Neuronal stem cell (in vitro differentiated cells): ENCODE results near the gene AGAP1.

ENCODE experiments used
- DNase-seq: peaks from one replicate; pipeline ENCODE4 v3.0.0-alpha.2; 2013; ENCODE audit warnings: low spot score
- H2AFZ ChIP-seq: one replicate; pipeline ENCODE4 v1.6.1; 2013; ENCODE audit warnings: mild to moderate bottlenecking, low read length, inconsistent platforms
- H2AK5ac ChIP-seq: 2 replicates; pipeline ENCODE4 v1.6.1; 2013; ENCODE audit warnings: low read depth, mild to moderate bottlenecking, inconsistent platforms, low read length, moderate library complexity, mixed read lengths
- H2BK120ac ChIP-seq: 2 replicates; pipeline ENCODE4 v1.6.1; 2013; ENCODE audit warnings: low read depth, mild to moderate bottlenecking, inconsistent platforms, low read length, moderate library complexity, mixed read lengths
- H2BK12ac ChIP-seq: one replicate; pipeline ENCODE4 v1.6.1; 2013; ENCODE audit warnings: low read length, inconsistent platforms
- H2BK15ac ChIP-seq: 2 replicates; pipeline ENCODE4 v1.6.1; 2013; ENCODE audit warnings: mild to moderate bottlenecking, low read length, inconsistent platforms, mixed read lengths
- H2BK5ac ChIP-seq: one replicate; pipeline ENCODE4 v1.6.1; 2013; ENCODE audit warnings: inconsistent platforms, mild to moderate bottlenecking, low read length, moderate library complexity
- H3K14ac ChIP-seq: one replicate; pipeline ENCODE4 v1.6.1; 2013; ENCODE audit warnings: low read length, inconsistent platforms
- H3K18ac ChIP-seq: 2 replicates; pipeline ENCODE4 v1.6.1; 2013; ENCODE audit warnings: low read length, inconsistent platforms
- H3K23ac ChIP-seq: 2 replicates; pipeline ENCODE4 v1.6.1; 2013; ENCODE audit warnings: low read depth, mild to moderate bottlenecking, mixed read lengths, low read length, inconsistent platforms; ENCODE audit not compliant: poor library complexity
- H3K27ac ChIP-seq: replicated peaks from 3 replicates; pipeline ENCODE4 v1.5.1; 2013; ENCODE audit warnings: low read length, inconsistent platforms
- H3K27me3 ChIP-seq, 3 experiments: 2 replicates each; pipeline ENCODE4 v1.6.1; 2013; ENCODE audit warnings: low read length in 3 of 3, mild to moderate bottlenecking in 2 of 3, inconsistent platforms in 1 of 3, low read depth in 1 of 3, mixed read lengths in 1 of 3, moderate library complexity in 1 of 3; ENCODE audit not compliant: control insufficient read depth in 3 of 3, insufficient read depth in 3 of 3
- H3K36me3 ChIP-seq, 2 donors: replicated peaks in 1 of 2; 2 replicates each; pipeline ENCODE4 v1.6.1; 2013; ENCODE audit warnings: low read length in 2 of 2; ENCODE audit not compliant: control insufficient read depth in 2 of 2, insufficient read depth in 2 of 2
- H3K4ac ChIP-seq: 2 replicates; pipeline ENCODE4 v1.6.1; 2013; ENCODE audit warnings: inconsistent platforms, mild to moderate bottlenecking, low read length, moderate library complexity
- H3K4me1 ChIP-seq, 2 donors: 1 replicate in 1 of 2; 2 replicates in 1 of 2; pipeline ENCODE4 v1.6.1; 2013; ENCODE audit warnings: low read length in 2 of 2, low read depth in 1 of 2; ENCODE audit not compliant: control insufficient read depth in 2 of 2, insufficient read depth in 1 of 2
- H3K4me2 ChIP-seq: one replicate; pipeline ENCODE4 v1.6.1; 2013; ENCODE audit warnings: mild to moderate bottlenecking, low read length, inconsistent platforms; ENCODE audit not compliant: insufficient read depth, poor library complexity, severe bottlenecking
- H3K4me3 ChIP-seq, 2 donors: 2 replicates each; pipeline ENCODE4 v1.5.1; 2013; ENCODE audit warnings: low read length in 2 of 2, mild to moderate bottlenecking in 2 of 2, inconsistent platforms in 1 of 2, moderate library complexity in 1 of 2
- H3K79me1 ChIP-seq: one replicate; pipeline ENCODE4 v1.6.1; 2013; ENCODE audit warnings: low read depth, mild to moderate bottlenecking, inconsistent platforms, low read length, moderate library complexity
- H3K9ac ChIP-seq: one replicate; pipeline ENCODE4 v1.6.1; 2013; ENCODE audit warnings: mild to moderate bottlenecking, low read depth, low read length, inconsistent platforms; ENCODE audit not compliant: poor library complexity
- H3K9me3 ChIP-seq, 2 donors: replicated peaks in 1 of 2; 2 replicates each; pipeline versions ENCODE3 to v1.6.1; 2013; ENCODE audit warnings: low read length in 2 of 2, mild to moderate bottlenecking in 2 of 2, inconsistent platforms in 1 of 2, low read depth in 1 of 2, mixed read lengths in 1 of 2, moderate library complexity in 1 of 2; ENCODE audit not compliant: control insufficient read depth in 2 of 2, insufficient read depth in 1 of 2
- H4K8ac ChIP-seq: one replicate; pipeline ENCODE4 v1.6.1; 2013; ENCODE audit warnings: low read depth, mild to moderate bottlenecking, inconsistent platforms, low read length, moderate library complexity
- H4K91ac ChIP-seq: one replicate; pipeline ENCODE4 v1.6.1; 2013; ENCODE audit warnings: low read length, low read depth, mild to moderate bottlenecking, inconsistent platforms; ENCODE audit not compliant: poor library complexity
- WGBS, 2 donors: extraction: QIAGEN DNeasy Blood & Tissue Kit; methylation state at CpG; one replicate each; pipeline ENCODE4 v1.1.7; 2013; ENCODE audit warnings: missing lambda C conversion rate in 2 of 2, mixed read lengths in 1 of 2; ENCODE audit not compliant: insufficient read length in 2 of 2, insufficient replicate concordance in 1 of 2; ENCODE audit errors: extremely low coverage in 2 of 2; 5-methylcytosine and 5-hydroxymethylcytosine counted together

Gene AGAP1

DNA sequence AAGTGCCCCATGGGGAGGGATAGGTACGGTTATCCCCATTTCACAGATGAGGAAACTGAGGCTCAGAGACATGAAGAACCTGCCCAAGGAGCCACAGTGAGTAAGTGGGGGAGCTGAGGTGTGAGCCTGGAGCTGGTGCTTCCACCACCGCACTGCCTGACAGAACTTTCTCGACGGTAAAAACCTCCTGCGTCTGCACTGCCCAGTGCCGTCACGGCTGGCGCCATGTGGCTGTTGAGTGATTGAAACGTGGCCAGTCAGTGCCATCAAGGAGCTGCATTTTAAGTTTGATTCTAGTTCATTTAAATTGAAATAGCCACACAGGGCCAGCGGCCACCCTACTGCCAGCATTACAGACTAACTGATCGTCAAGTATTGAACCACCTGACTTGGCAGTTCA lies 217.1 kb downstream of the AGAP1 start:
- H3K27ac ChIP-seq: no peak overlapping the region
- no peak overlapping the region for H3K4ac ChIP-seq
- H2BK15ac ChIP-seq: no peak overlapping the region
- H3K18ac ChIP-seq: no peak overlapping the region
- no peak for DNase-seq
- peaks cover 3 to 45% of the 10 kb centered on the region in 2 donors for H3K36me3 ChIP-seq
- no peak overlapping the region for H3K4me2 ChIP-seq
- no peak overlapping the region for H3K4me3 ChIP-seq
- no peak overlapping the region for H2BK5ac ChIP-seq
- H4K91ac ChIP-seq: no peak overlapping the region
- H3K9ac ChIP-seq: no peak overlapping the region
- H2AFZ ChIP-seq: no peak overlapping the region
- H3K14ac ChIP-seq: no peak overlapping the region
- WGBS, 2 donors: no CpG with 5 or more reads among the region's 11 CpGs
- no peak overlapping the region for H3K23ac ChIP-seq
- H3K79me1 ChIP-seq: peaks cover 6% of the 10 kb centered on the region
- no peak overlapping the region for H4K8ac ChIP-seq
- no peaks in the 10 kb centered on the region for H3K9me3 ChIP-seq
- H3K4me1 ChIP-seq: peaks cover 14 to 17% of the 10 kb centered on the region in 2 donors
- H2BK12ac ChIP-seq: no peak overlapping the region
- no peak overlapping the region for H2AK5ac ChIP-seq
- no peak overlapping the region for H2BK120ac ChIP-seq
- H3K27me3 ChIP-seq: no peaks in the 10 kb centered on the region

DNA sequence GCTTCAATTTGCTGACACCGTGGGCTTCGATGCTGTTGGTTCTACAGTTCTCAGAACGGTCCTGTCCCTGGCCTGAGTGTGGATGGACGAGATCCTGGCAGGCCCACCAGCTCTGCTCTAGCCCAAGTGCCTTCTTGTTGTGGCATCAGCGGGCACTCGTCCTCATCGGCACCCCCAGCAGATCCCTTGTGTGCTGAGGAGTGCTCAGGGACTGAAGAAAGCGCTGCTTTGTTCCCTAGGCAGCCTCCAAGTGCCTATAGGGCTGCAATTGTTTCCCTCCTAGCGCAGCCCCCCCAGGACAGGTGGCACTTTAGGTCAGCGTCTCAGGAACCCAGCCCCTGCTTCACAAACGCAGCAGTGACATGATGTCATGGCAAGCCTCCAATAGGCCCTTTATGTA lies 217.7 kb downstream of the AGAP1 start:
- no peak overlapping the region for H3K27ac ChIP-seq
- H3K23ac ChIP-seq: no peak overlapping the region
- H3K36me3 ChIP-seq: peaks cover 3 to 45% of the 10 kb centered on the region in 2 donors
- peaks cover 14 to 15% of the 10 kb centered on the region in 2 donors for H3K4me1 ChIP-seq
- H4K91ac ChIP-seq: no peak overlapping the region
- peak overlapping the region; percentile 88 for H3K18ac ChIP-seq
- H2BK5ac ChIP-seq: no peak overlapping the region
- H3K27me3 ChIP-seq: no peaks in the 10 kb centered on the region
- no peak overlapping the region for H3K4ac ChIP-seq
- no peak overlapping the region for H2BK15ac ChIP-seq
- H4K8ac ChIP-seq: no peak overlapping the region
- H2AFZ ChIP-seq: no peak overlapping the region
- no peak for DNase-seq
- H3K79me1 ChIP-seq: peaks cover 6% of the 10 kb centered on the region
- H3K9me3 ChIP-seq: no peaks in the 10 kb centered on the region
- no peak overlapping the region for H2BK12ac ChIP-seq
- no peak overlapping the region for H2BK120ac ChIP-seq
- no peak overlapping the region for H3K4me3 ChIP-seq
- no peak overlapping the region for H3K4me2 ChIP-seq
- WGBS, 2 donors: no CpG with 5 or more reads among the region's 11 CpGs
- H3K14ac ChIP-seq: no peak overlapping the region
- H2AK5ac ChIP-seq: peak overlapping the region; percentile 9
- no peak overlapping the region for H3K9ac ChIP-seq

DNA sequence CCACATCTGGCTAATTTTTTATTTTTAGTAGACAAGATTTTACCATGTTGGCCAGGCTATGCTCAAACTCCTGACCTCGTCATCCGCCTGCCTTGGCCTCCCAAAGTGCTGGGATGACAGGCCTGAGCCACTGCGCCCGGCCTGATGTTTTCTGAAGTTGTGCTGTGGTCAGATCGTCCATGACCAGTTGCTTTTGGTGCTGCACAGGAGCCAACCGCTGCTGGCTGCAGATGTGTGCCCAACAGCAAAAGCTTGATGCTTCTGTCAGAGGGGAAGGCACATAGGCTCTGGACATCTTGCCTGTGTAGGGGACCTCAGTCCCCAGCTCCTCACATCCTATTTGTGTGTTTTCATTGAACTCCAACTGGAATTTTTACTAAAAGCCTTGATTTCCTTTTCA lies 218.3 kb downstream of the AGAP1 start:
- no peak overlapping the region for H3K27ac ChIP-seq
- H3K14ac ChIP-seq: peak overlapping the region; percentile 94
- no CpG with 5 or more reads among the region's 6 CpGs for WGBS, 2 donors
- no peak overlapping the region for H2AFZ ChIP-seq
- no peak overlapping the region for H3K4me3 ChIP-seq
- H4K8ac ChIP-seq: no peak overlapping the region
- H2BK15ac ChIP-seq: no peak overlapping the region
- H3K4me1 ChIP-seq: peaks cover 14% of the 10 kb centered on the region in 2 donors
- no peaks in the 10 kb centered on the region for H3K9me3 ChIP-seq
- no peak overlapping the region for H2BK120ac ChIP-seq
- peaks cover 6% of the 10 kb centered on the region for H3K79me1 ChIP-seq
- no peaks in the 10 kb centered on the region for H3K27me3 ChIP-seq
- peaks cover 3 to 52% of the 10 kb centered on the region in 2 donors for H3K36me3 ChIP-seq
- no peak for DNase-seq
- H3K9ac ChIP-seq: no peak overlapping the region
- H3K23ac ChIP-seq: no peak overlapping the region
- H3K4me2 ChIP-seq: no peak overlapping the region
- H2BK5ac ChIP-seq: no peak overlapping the region
- no peak overlapping the region for H4K91ac ChIP-seq
- no peak overlapping the region for H2AK5ac ChIP-seq
- no peak overlapping the region for H2BK12ac ChIP-seq
- H3K4ac ChIP-seq: no peak overlapping the region
- peak overlapping the region; percentile 41 for H3K18ac ChIP-seq

DNA sequence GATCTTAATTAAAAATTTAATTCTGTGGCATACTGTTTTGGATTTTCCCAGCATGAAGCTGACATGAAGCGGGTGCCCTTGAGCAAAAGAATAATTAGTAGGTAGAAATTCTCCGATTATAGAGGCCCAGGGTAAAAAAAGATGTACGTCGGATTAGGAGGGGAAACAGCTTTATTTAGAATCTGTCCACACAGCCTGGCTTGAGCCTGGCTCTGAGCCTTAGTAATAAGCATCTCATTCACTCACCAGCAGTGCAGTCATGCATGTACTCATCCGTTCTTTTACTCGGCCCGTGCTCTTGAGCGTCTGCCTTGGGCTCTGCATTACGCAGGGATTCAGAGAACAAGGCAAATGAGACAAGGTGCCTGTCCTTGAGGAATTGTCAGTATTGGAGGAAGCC lies 219.3 kb downstream of the AGAP1 start:
- no peak overlapping the region for H3K18ac ChIP-seq
- H4K8ac ChIP-seq: no peak overlapping the region
- no peak overlapping the region for H2BK12ac ChIP-seq
- no peak overlapping the region for H2BK15ac ChIP-seq
- H3K27ac ChIP-seq: no peak overlapping the region
- H3K4me2 ChIP-seq: no peak overlapping the region
- no peak overlapping the region for H3K4ac ChIP-seq
- peaks cover 2% of the 10 kb centered on the region for H3K79me1 ChIP-seq
- no peak for DNase-seq
- H2AFZ ChIP-seq: no peak overlapping the region
- H3K4me3 ChIP-seq: no peak overlapping the region
- H3K4me1 ChIP-seq: peaks cover 14% of the 10 kb centered on the region in 2 donors
- H2AK5ac ChIP-seq: no peak overlapping the region
- no peak overlapping the region for H3K23ac ChIP-seq
- H3K27me3 ChIP-seq: no peaks in the 10 kb centered on the region
- H3K14ac ChIP-seq: no peak overlapping the region
- H3K9me3 ChIP-seq: no peaks in the 10 kb centered on the region
- H2BK120ac ChIP-seq: no peak overlapping the region
- H4K91ac ChIP-seq: no peak overlapping the region
- H3K36me3 ChIP-seq: peaks cover 3 to 61% of the 10 kb centered on the region in 2 donors
- WGBS, 2 donors: no CpG with 5 or more reads among the region's 9 CpGs
- no peak overlapping the region for H3K9ac ChIP-seq
- H2BK5ac ChIP-seq: no peak overlapping the region
